Prostate gland (tissue), 2 donors: ENCODE measurements around the gene ADARB2. TPM values are rescaled to one million over a fixed set of nuclear protein-coding genes. Genes with fewer than 3 reads are reported as not detected.

Experiments used
- DNase-seq: peaks from one replicate; pipeline ENCODE4 v3.0.0-alpha.2; 2019; ENCODE audit warnings: low spot score
- H3K27ac ChIP-seq, 2 donors: fragments of 200-600 bp; sonication (generic); 2 replicates each; pipeline ENCODE4 v1.5.1; 2017 to 2019
- H3K27me3 ChIP-seq: fragments of 200-600 bp; sonication (generic); replicated peaks from 2 replicates; pipeline ENCODE4 v1.5.1; 2019; ENCODE audit not compliant: insufficient read depth
- H3K36me3 ChIP-seq, 2 donors: fragments of 200-600 bp; sonication (generic); 1 replicate in 1 of 2; 2 replicates in 1 of 2; pipeline versions ENCODE4 v1.5.1 to v1.8.1; 2017 to 2019
- H3K4me1 ChIP-seq: fragments of 200-600 bp; sonication (generic); replicated peaks from 2 replicates; pipeline ENCODE4 v1.5.1; 2019
- H3K4me3 ChIP-seq, 2 donors: fragments of 200-600 bp; sonication (generic); 2 replicates each; pipeline ENCODE4 v1.5.1; 2017 to 2019
- H3K9me3 ChIP-seq: fragments of 200-600 bp; sonication (generic); 2 replicates; pipeline ENCODE4 v1.5.1; 2017
- CTCF ChIP-seq, 4 experiments: fragments of 200-600 bp in 2 of 4; fragments of 450-650 bp in 2 of 4; sonication (generic) in 2 of 4; IDR thresholded peaks; 1 replicate in 3 of 4; 2 replicates in 1 of 4; pipeline ENCODE4 v1.5.1; 2016 to 2019; ENCODE audit warnings: antibody characterized with exemption in 4 of 4, mild to moderate bottlenecking in 2 of 4, moderate library complexity in 2 of 4
- POLR2A ChIP-seq: fragments of 450-650 bp; IDR thresholded peaks from one replicate; pipeline ENCODE4 v1.6.1; 2016; ENCODE audit warnings: antibody characterized with exemption, mild to moderate bottlenecking
- POLR2AphosphoS5 ChIP-seq: sonication (generic); formaldehyde crosslinking; IDR thresholded peaks from one replicate; pipeline ENCODE4 v1.6.1; 2017; ENCODE audit warnings: antibody characterized with exemption
- WGBS: methylation state at CpG from one replicate; pipeline ENCODE4 v1.1.5; 2018; 5-methylcytosine and 5-hydroxymethylcytosine counted together
- intact Hi-C: fragments of 100-400 bp; cut with DNase I; formaldehyde crosslinking; loops from one replicate; pipeline ENCODE4 v1.14.2; 2022
- total RNA-seq, 2 donors: library from RNA; depleted of rRNA; stranded (reverse); fragments of >200 nt; gene quantifications; one replicate each; pipeline ENCODE4 v1.1.0, GENCODE V29; 2016

The ADARB2 gene
- total RNA-seq, 2 donors from 2014 or later, result 0.36 to 10.5 TPM

- no peak overlapping the region for H3K4me3 ChIP-seq
- H3K27ac ChIP-seq, result no peak overlapping the region
- no peaks in the 10 kb centered on the region for H3K4me1 ChIP-seq
- no peaks in the 10 kb centered on the region for H3K36me3 ChIP-seq
- H3K27me3 ChIP-seq, result no peaks in the 10 kb centered on the region
- WGBS, result 81% methylated on average over 4 of the region's 4 CpGs
- TF ChIP-seq CTCF (IDR thresholded peaks at IDR 0.05), result no peak
- TF ChIP-seq POLR2AphosphoS5, result no peak
- no peak for TF ChIP-seq POLR2A
- no peaks in the 10 kb centered on the region for H3K9me3 ChIP-seq
- intact Hi-C loops, result no loop called here
- DNase-seq, result no peak
Measured at GRCh38 chr10:1522237-1522636, 215.1 kb downstream of the ADARB2 start.

GRCh38 chr10:1521741-1522140 lies 215.6 kb downstream of the ADARB2 start:
- Histone ChIP-seq H3K9me3 (no peaks in the 10 kb centered on the region), H3K27ac (no peak overlapping the region), H3K36me3 (no peaks in the 10 kb centered on the region), H3K4me1 (no peaks in the 10 kb centered on the region), H3K27me3 (no peaks in the 10 kb centered on the region), H3K4me3 (no peak overlapping the region)
- intact Hi-C loops, result no loop called here
- WGBS, result 80% methylated on average over 6 of the region's 6 CpGs
- no peak for TF ChIP-seq POLR2AphosphoS5
- no peak for TF ChIP-seq POLR2A
- no peak for TF ChIP-seq CTCF (IDR thresholded peaks at IDR 0.05)
- no peak for DNase-seq

- TF ChIP-seq POLR2AphosphoS5 (no peak), POLR2A (no peak), CTCF (IDR thresholded peaks at IDR 0.05) (no peak)
- no peaks in the 10 kb centered on the region for H3K4me1 ChIP-seq
- 71% methylated on average over 14 of the region's 14 CpGs for WGBS
- no peaks in the 10 kb centered on the region for H3K9me3 ChIP-seq
- no peak for DNase-seq
- intact Hi-C loops, result no loop called here
- H3K36me3 ChIP-seq, result no peaks in the 10 kb centered on the region
- no peak overlapping the region for H3K27ac ChIP-seq
- no peak overlapping the region for H3K4me3 ChIP-seq
- H3K27me3 ChIP-seq, result no peaks in the 10 kb centered on the region
Measured at GRCh38 chr10:1520909-1521565, 216.3 kb downstream of the ADARB2 start.

GRCh38 chr10:1519391-1519790 lies 217.9 kb downstream of the ADARB2 start:
- H3K27ac ChIP-seq, result no peak overlapping the region
- H3K9me3 ChIP-seq, result no peaks in the 10 kb centered on the region
- no peak overlapping the region for H3K4me3 ChIP-seq
- TF ChIP-seq POLR2AphosphoS5 (no peak), CTCF (IDR thresholded peaks at IDR 0.05) (no peak), POLR2A (no peak)
- intact Hi-C loops, result no loop called here
- no peak for DNase-seq
- no peaks in the 10 kb centered on the region for H3K4me1 ChIP-seq
- H3K36me3 ChIP-seq, result no peaks in the 10 kb centered on the region
- 92% methylated on average over 6 of the region's 6 CpGs for WGBS
- no peaks in the 10 kb centered on the region for H3K27me3 ChIP-seq

GRCh38 chr10:1517684-1518083 lies 219.6 kb downstream of the ADARB2 start:
- H3K9me3 ChIP-seq, result no peaks in the 10 kb centered on the region
- no peak overlapping the region for H3K4me3 ChIP-seq
- H3K4me1 ChIP-seq, result no peaks in the 10 kb centered on the region
- intact Hi-C loops, result no loop called here
- 92% methylated on average over 7 of the region's 7 CpGs for WGBS
- no peaks in the 10 kb centered on the region for H3K27me3 ChIP-seq
- TF ChIP-seq POLR2AphosphoS5, result no peak
- DNase-seq, result no peak
- H3K27ac ChIP-seq, result no peak overlapping the region
- no peaks in the 10 kb centered on the region for H3K36me3 ChIP-seq
